ENCODE results near the gene STRA6. TPM values are rescaled to one million over a fixed set of nuclear protein-coding genes. Genes with fewer than 3 reads are reported as not detected.

STRA6 gene
- total and polyA plus RNA-seq, 2 of the 8 experiments (the other 6 are each of a cell fraction or from before 2014, with no cell fraction given), result 9.3 to 14.5 TPM

DNA sequence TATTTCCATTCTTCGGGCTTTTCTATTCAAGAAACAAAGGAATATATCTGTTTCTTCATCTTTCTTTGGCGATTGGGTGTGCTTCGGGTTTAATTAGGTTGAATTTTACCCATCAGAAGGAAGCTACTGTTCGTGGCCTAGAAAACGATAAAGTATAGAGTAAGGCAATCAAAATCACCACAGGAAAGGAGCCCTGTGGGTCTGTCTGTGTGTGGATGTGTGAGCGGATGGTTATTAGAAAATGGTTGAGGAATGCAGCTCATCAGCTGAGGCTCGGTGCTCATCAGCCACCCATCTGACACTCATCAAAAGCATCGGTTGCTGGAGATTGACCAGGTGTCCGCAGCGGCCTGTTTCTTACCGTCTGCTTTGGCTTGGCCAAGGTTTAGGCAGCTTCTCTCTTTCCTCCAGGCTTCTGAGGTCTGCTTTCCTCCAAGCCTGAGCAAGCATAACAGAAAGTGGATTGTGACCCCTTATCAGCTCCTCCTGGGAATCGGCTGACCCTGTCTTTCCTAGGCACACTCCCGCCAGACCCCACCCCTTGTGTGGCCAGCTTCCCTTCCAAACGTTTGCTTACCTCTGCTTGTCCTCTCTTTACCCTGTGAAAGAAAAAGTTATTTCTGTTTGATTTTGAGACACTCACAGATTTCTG lies 46.7 kb downstream of the STRA6 start (continued):
- TF ChIP-seq NANOG (IDR thresholded peaks at IDR 0.05; ENCODE audit: insufficient read depth, low read depth, low read length, poor library complexity, severe bottlenecking), result no peak
- TF ChIP-seq CHD2 (IDR thresholded peaks at IDR 0.05; ENCODE audit: low read length), result no peak
- TF ChIP-seq POU5F1 (IDR thresholded peaks at IDR 0.05; ENCODE audit: low read depth, low read length), result no peak
- TF ChIP-seq SP2 (IDR thresholded peaks at IDR 0.05; ENCODE audit: low read length), result no peak
- TF ChIP-seq SP1 (IDR thresholded peaks at IDR 0.05; ENCODE audit: low read depth, low read length), result no peak
- TF ChIP-seq ASH2L (IDR thresholded peaks at IDR 0.05; ENCODE audit: low read length), result no peak
- TF ChIP-seq FOSL1 (IDR thresholded peaks at IDR 0.05; ENCODE audit: insufficient read depth, low read depth, low read length), result no peak

Measured in H1 (cell line).